Ishikawa (cell line): Measurements from ENCODE around the gene GNAL.

ENCODE experiments used
- RAD21 ChIP-seq: IDR thresholded peaks from 2 replicates; pipeline ENCODE4 v1.6.1; 2012; ENCODE audit warnings: low read depth
- YY1 ChIP-seq: IDR thresholded peaks from 2 replicates; pipeline ENCODE4 v1.6.1; 2012; ENCODE audit warnings: low read depth
- TF ChIP-seq, protein P1 (sequence below): IDR thresholded peaks from 2 replicates; pipeline ENCODE4 v1.6.1; 2012

DNA sequence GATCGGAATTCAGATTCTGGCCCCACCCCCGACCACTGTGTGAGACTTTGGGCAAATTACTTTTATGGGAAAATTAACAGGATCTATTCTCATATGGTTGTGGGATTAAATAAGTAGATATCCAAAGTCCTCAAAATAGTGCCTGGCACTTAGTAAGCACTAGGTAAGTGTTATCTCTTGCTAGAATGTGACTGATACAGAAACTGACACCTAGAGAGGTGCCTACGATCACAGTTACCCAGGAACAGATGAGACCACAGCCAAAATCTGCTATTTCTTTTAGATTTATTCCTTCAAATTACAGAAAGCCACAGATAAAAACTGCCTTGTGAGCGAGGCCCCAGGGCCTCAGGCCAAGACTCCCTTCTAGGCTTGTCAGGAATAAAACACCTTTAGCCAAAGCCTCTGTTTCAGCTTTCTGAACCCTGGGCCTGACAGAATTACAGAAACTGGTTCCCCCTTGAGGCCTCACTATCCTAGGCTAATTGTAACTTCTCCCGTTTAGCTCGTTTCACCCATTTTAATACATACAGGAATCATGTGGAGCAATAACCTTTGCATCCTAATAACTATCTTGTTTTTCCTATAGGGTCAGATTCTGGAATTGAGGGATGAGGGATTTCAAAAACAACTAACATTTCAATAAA lies 139.8 kb downstream of the GNAL start:
- TF ChIP-seq, protein P1, sequence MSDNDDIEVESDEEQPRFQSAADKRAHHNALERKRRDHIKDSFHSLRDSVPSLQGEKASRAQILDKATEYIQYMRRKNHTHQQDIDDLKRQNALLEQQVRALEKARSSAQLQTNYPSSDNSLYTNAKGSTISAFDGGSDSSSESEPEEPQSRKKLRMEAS: no peak
- TF ChIP-seq YY1: no peak
- no peak for TF ChIP-seq RAD21
